Erythroblast (primary cell): Measurements from ENCODE around the gene SLA2.

Experiments used
- GATA1 ChIP-seq: IDR thresholded peaks from 2 replicates; pipeline ENCODE4 v1.6.1; 2011; ENCODE audit warnings: low read depth, mild to moderate bottlenecking, control low read depth, low read length, moderate library complexity
- POLR2A ChIP-seq: IDR thresholded peaks from 2 replicates; pipeline ENCODE4 v1.6.1; 2011; ENCODE audit warnings: mild to moderate bottlenecking, low read length

GRCh38 chr20:36585410-36586125 is 60.4 kb downstream of the SLA2 start:
- no peak for TF ChIP-seq POLR2A
- TF ChIP-seq GATA1: no peak
